Omental fat pad (tissue), 4 donors: ENCODE data around the gene THRB. TPM values are rescaled to one million over a fixed set of nuclear protein-coding genes. Genes with fewer than 3 reads are reported as not detected.

Source experiments
- ATAC-seq: fragments of 150-250 bp; one replicate; pipeline ENCODE4 v1.9.1; 2016; ENCODE audit warnings: mild to moderate bottlenecking, moderate library complexity; ENCODE audit not compliant: low FRiP score
- DNase-seq: peaks from one replicate; pipeline ENCODE4 v3.0.0-alpha.2; 2019; ENCODE audit warnings: low spot score
- CTCF ChIP-seq, 3 donors: fragments of 450-650 bp; IDR thresholded peaks; one replicate each; pipeline ENCODE4 v1.5.1; 2016 to 2017; ENCODE audit warnings: antibody characterized with exemption in 3 of 3, mild to moderate bottlenecking in 3 of 3, moderate library complexity in 2 of 3
- total RNA-seq, 4 donors: library from RNA; depleted of rRNA; stranded (reverse); fragments of >200 nt; gene quantifications; one replicate each; pipeline ENCODE4 v1.1.0, GENCODE V29; 2016

THRB gene
- total RNA-seq, 4 donors from 2014 or later: 18.6 to 28.0 (median 23.9) TPM

GRCh38 chr3:24479816-24480215 lies 14.8 kb downstream of the THRB start:
- TF ChIP-seq CTCF (IDR thresholded peaks at IDR 0.05): no peak

GRCh38 chr3:24476871-24477656 lies 17.6 kb downstream of the THRB start:
- no peak for ATAC-seq
- TF ChIP-seq CTCF (IDR thresholded peaks at IDR 0.05): no peak
- DNase-seq: no peak

More at GRCh38 chr3:24479816-24480215, 14.8 kb downstream of the THRB start:
- ATAC-seq (no peak), DNase-seq (no peak)

GRCh38 chr3:24475925-24476324 lies 18.7 kb downstream of the THRB start:
- ATAC-seq (no peak), DNase-seq (no peak)
- TF ChIP-seq CTCF (IDR thresholded peaks at IDR 0.05): no peak

- no peak for DNase-seq
- ATAC-seq: no peak
- TF ChIP-seq CTCF (IDR thresholded peaks at IDR 0.05): no peak
Observed at GRCh38 chr3:24474862-24475261, 19.8 kb downstream of the THRB start.

GRCh38 chr3:24472358-24472757 lies 22.3 kb downstream of the THRB start:
- ATAC-seq: no peak
- TF ChIP-seq CTCF (IDR thresholded peaks at IDR 0.05): no peak
- no peak for DNase-seq

GRCh38 chr3:24471486-24471885 lies 23.2 kb downstream of the THRB start:
- DNase-seq: no peak
- ATAC-seq: no peak
- TF ChIP-seq CTCF (IDR thresholded peaks at IDR 0.05): no peak

- ATAC-seq: no peak
- DNase-seq: no peak
- TF ChIP-seq CTCF (IDR thresholded peaks at IDR 0.05): no peak
Observed at GRCh38 chr3:24470277-24470676, 24.4 kb downstream of the THRB start.
